ENCODE measurements around the gene LMOD1. TPM values are rescaled to one million over a fixed set of nuclear protein-coding genes. Genes with fewer than 3 reads are reported as not detected.

The LMOD1 gene
- polyA plus RNA-seq, 1 donor from 2014 or later = not detected

GRCh38 chr1:201895913-201896807 is 50.2 kb downstream of the LMOD1 start:
- H3K27me3 Mint-ChIP-seq = peaks cover 16% of the 10 kb centered on the region
- no peak overlapping the region for H3K4me3 Mint-ChIP-seq
- no peaks in the 10 kb centered on the region for H3K36me3 Mint-ChIP-seq
- H3K9me3 Mint-ChIP-seq = peaks cover 0 to 2% (median 0%) of the 10 kb centered on the region in 3 donors
- H3K27ac Mint-ChIP-seq = peak overlapping the region in 1 of 3 donors; percentile 60
- H3K4me1 Mint-ChIP-seq = peaks cover 0 to 5% (median 4%) of the 10 kb centered on the region in 3 donors

GRCh38 chr1:201895120-201895665 is 51.2 kb downstream of the LMOD1 start:
- H3K27ac Mint-ChIP-seq = peak overlapping the region in 1 of 3 donors; percentile 5
- H3K36me3 Mint-ChIP-seq = no peaks in the 10 kb centered on the region
- peaks cover 0 to 5% (median 4%) of the 10 kb centered on the region in 3 donors for H3K4me1 Mint-ChIP-seq
- peaks cover 19% of the 10 kb centered on the region for H3K27me3 Mint-ChIP-seq
- no peaks in the 10 kb centered on the region for H3K9me3 Mint-ChIP-seq
- H3K4me3 Mint-ChIP-seq = no peak overlapping the region

- Mint-ChIP-seq H3K27ac (no peak overlapping the region), H3K9me3 (no peaks in the 10 kb centered on the region), H3K4me1 (peaks cover 0 to 6% (median 6%) of the 10 kb centered on the region in 3 donors), H3K36me3 (no peaks in the 10 kb centered on the region), H3K4me3 (no peak overlapping the region), H3K27me3 (peaks cover 23% of the 10 kb centered on the region)
Measured at GRCh38 chr1:201894343-201895119, 51.8 kb downstream of the LMOD1 start.

GRCh38 chr1:201893431-201893830 is 52.9 kb downstream of the LMOD1 start:
- H3K4me3 Mint-ChIP-seq = no peak overlapping the region
- no peak overlapping the region for H3K27ac Mint-ChIP-seq
- H3K27me3 Mint-ChIP-seq = peaks cover 28% of the 10 kb centered on the region
- H3K4me1 Mint-ChIP-seq = peaks cover 0 to 7% (median 6%) of the 10 kb centered on the region in 3 donors
- H3K9me3 Mint-ChIP-seq = no peaks in the 10 kb centered on the region
- no peaks in the 10 kb centered on the region for H3K36me3 Mint-ChIP-seq

- no peaks in the 10 kb centered on the region for H3K9me3 Mint-ChIP-seq
- H3K36me3 Mint-ChIP-seq = no peaks in the 10 kb centered on the region
- H3K4me3 Mint-ChIP-seq = peak overlapping the region in 1 of 4 donors; percentile 57
- H3K27me3 Mint-ChIP-seq = peaks cover 38% of the 10 kb centered on the region
- peaks cover under 1 to 7% (median 6%) of the 10 kb centered on the region in 3 donors for H3K4me1 Mint-ChIP-seq
- no peak overlapping the region for H3K27ac Mint-ChIP-seq
Measured at GRCh38 chr1:201892211-201892610, 54.1 kb downstream of the LMOD1 start.

- no peaks in the 10 kb centered on the region for H3K9me3 Mint-ChIP-seq
- H3K4me3 Mint-ChIP-seq = peak overlapping the region in 2 of 4 donors; percentile 1 to 13
- H3K27ac Mint-ChIP-seq = no peak overlapping the region
- H3K4me1 Mint-ChIP-seq = peaks cover 6 to 7% (median 7%) of the 10 kb centered on the region in 3 donors
- peaks cover 38% of the 10 kb centered on the region for H3K27me3 Mint-ChIP-seq
- no peaks in the 10 kb centered on the region for H3K36me3 Mint-ChIP-seq
Measured at GRCh38 chr1:201891451-201892045, 54.8 kb downstream of the LMOD1 start.

GRCh38 chr1:201890806-201891450 is 55.4 kb downstream of the LMOD1 start:
- Mint-ChIP-seq H3K27me3 (peaks cover 38% of the 10 kb centered on the region), H3K4me1 (peaks cover 3 to 7% (median 4%) of the 10 kb centered on the region in 3 donors), H3K27ac (no peak overlapping the region), H3K9me3 (no peaks in the 10 kb centered on the region), H3K4me3 (no peak overlapping the region), H3K36me3 (no peaks in the 10 kb centered on the region)

- Mint-ChIP-seq H3K4me3 (no peak overlapping the region), H3K9me3 (no peaks in the 10 kb centered on the region), H3K27ac (no peak overlapping the region), H3K27me3 (peaks cover 37% of the 10 kb centered on the region), H3K4me1 (peaks cover 2 to 7% (median 4%) of the 10 kb centered on the region in 3 donors), H3K36me3 (no peaks in the 10 kb centered on the region)
Measured at GRCh38 chr1:201890223-201890622, 56.1 kb downstream of the LMOD1 start.

GRCh38 chr1:201889090-201889968 is 57.0 kb downstream of the LMOD1 start:
- no peaks in the 10 kb centered on the region for H3K36me3 Mint-ChIP-seq
- H3K27ac Mint-ChIP-seq = no peak overlapping the region
- H3K4me1 Mint-ChIP-seq = peaks cover 2 to 11% (median 6%) of the 10 kb centered on the region in 3 donors
- peak overlapping the region; percentile 15 to 74 (median 45) for H3K4me3 Mint-ChIP-seq
- H3K9me3 Mint-ChIP-seq = no peaks in the 10 kb centered on the region
- peaks cover 38% of the 10 kb centered on the region for H3K27me3 Mint-ChIP-seq

GRCh38 chr1:201888282-201889089 is 57.9 kb downstream of the LMOD1 start, which contains the start of gene SHISA4:
Gene SHISA4 (plus strand): TSS chr1:201888898. CDS start chr1:201888995, 97 bp downstream.
- Mint-ChIP-seq H3K27me3 (peaks cover 38% of the 10 kb centered on the region), H3K4me1 (peaks cover 7 to 11% (median 9%) of the 10 kb centered on the region in 3 donors), H3K36me3 (no peaks in the 10 kb centered on the region), H3K9me3 (no peaks in the 10 kb centered on the region), H3K4me3 (peak within 1 kb of the TSS; percentile 15 to 74 (median 52)), H3K27ac (no peak within 1 kb of the TSS)

- H3K27ac Mint-ChIP-seq = no peak overlapping the region
- H3K4me3 Mint-ChIP-seq = peak overlapping the region in 3 of 4 donors; percentile 7 to 51 (median 49)
- no peaks in the 10 kb centered on the region for H3K9me3 Mint-ChIP-seq
- peaks cover 7 to 11% (median 9%) of the 10 kb centered on the region in 3 donors for H3K4me1 Mint-ChIP-seq
- H3K27me3 Mint-ChIP-seq = peaks cover 36% of the 10 kb centered on the region
- no peaks in the 10 kb centered on the region for H3K36me3 Mint-ChIP-seq
Measured at GRCh38 chr1:201887116-201887866, 59.1 kb downstream of the LMOD1 start.

Data from IgD-negative memory B cell (primary cell).